OCI-LY7 (cell line): ENCODE measurements around the gene KNSTRN. TPM values are rescaled to one million over a fixed set of nuclear protein-coding genes. Genes with fewer than 3 reads are reported as not detected.

Source experiments
- BruUV-seq: library from RNA; stranded (reverse); fragments of 400-500 nt; replicated peaks from 2 replicates; lab custom pipeline; 2021; lab: Mats Ljungman, UMichigan
- CTCF ChIA-PET: fragments of 300-600 bp; sonication (Branson Sonifier 250); formaldehyde crosslinking; loops from one replicate; lab custom pipeline; 2022; ENCODE audit warnings: antibody characterized with exemption; ENCODE audit not compliant: unreplicated experiment; lab: Charles Lee
- POLR2A ChIA-PET: fragments of 300-600 bp; sonication (Branson Sonifier 250); formaldehyde crosslinking; loops from one replicate; lab custom pipeline; 2022; ENCODE audit warnings: antibody characterized with exemption; lab: Charles Lee
- DNase-seq: peaks from one replicate; pipeline ENCODE4 v3.0.0-alpha.2; 2015; ENCODE audit warnings: low spot score
- H2AFZ ChIP-seq: fragments of 200-600 bp; sonication (generic), shearing (Covaris generic); 2 replicates; pipeline ENCODE4 v1.6.1; 2014; ENCODE audit warnings: mild to moderate bottlenecking, antibody characterized with exemption, low read length, moderate library complexity
- H3K27ac ChIP-seq: fragments of 200-600 bp; sonication (generic); 2 replicates; pipeline ENCODE4 v1.5.1; 2014; ENCODE audit warnings: mixed run types, low read depth, mild to moderate bottlenecking, moderate library complexity, low read length, inconsistent platforms; ENCODE audit not compliant: poor library complexity, severe bottlenecking
- H3K36me3 ChIP-seq: fragments of 200-600 bp; sonication (generic); 2 replicates; pipeline ENCODE4 v1.6.1; 2014; ENCODE audit warnings: mild to moderate bottlenecking, antibody characterized with exemption, low read length, moderate library complexity, mixed read lengths; ENCODE audit not compliant: insufficient read depth
- H3K4me1 ChIP-seq: fragments of 200-600 bp; sonication (generic); 2 replicates; pipeline ENCODE4 v1.5.1; 2014; ENCODE audit warnings: mild to moderate bottlenecking, low read length; ENCODE audit not compliant: insufficient read depth, poor library complexity, severe bottlenecking
- H3K4me2 ChIP-seq: fragments of 200-600 bp; sonication (generic); 2 replicates; pipeline ENCODE4 v1.6.1; 2014; ENCODE audit warnings: mild to moderate bottlenecking, low read length
- H3K4me3 ChIP-seq: fragments of 200-600 bp; sonication (generic); 2 replicates; pipeline ENCODE4 v1.5.1; 2014; ENCODE audit warnings: mild to moderate bottlenecking, low read depth, low read length; ENCODE audit not compliant: poor library complexity, severe bottlenecking
- H3K79me2 ChIP-seq: fragments of 200-600 bp; sonication (generic); 2 replicates; pipeline ENCODE4 v1.6.1; 2016; ENCODE audit warnings: low read depth, mild to moderate bottlenecking, low read length, moderate library complexity, mixed read lengths; ENCODE audit not compliant: insufficient read depth
- H3K9me2 ChIP-seq: fragments of 200-600 bp; sonication (generic); 2 replicates; pipeline ENCODE4 v1.6.1; 2016; ENCODE audit warnings: mild to moderate bottlenecking, low read length, mixed read lengths; ENCODE audit not compliant: insufficient read depth
- H3K9me3 ChIP-seq: fragments of 200-600 bp; sonication (generic); 2 replicates; pipeline ENCODE4 v1.6.1; 2014; ENCODE audit warnings: mild to moderate bottlenecking, mixed run types, low read length, mixed read lengths
- H4K20me1 ChIP-seq: fragments of 200-600 bp; sonication (generic); 2 replicates; pipeline ENCODE4 v1.6.1; 2014; ENCODE audit warnings: mild to moderate bottlenecking, antibody characterized with exemption, low read length, moderate library complexity, mixed read lengths; ENCODE audit not compliant: insufficient read depth
- CTCF ChIP-seq: fragments of 200-600 bp; sonication (generic); conservative IDR thresholded peaks from 2 replicates; pipeline ENCODE4 v1.5.1; 2014; ENCODE audit warnings: mild to moderate bottlenecking, antibody characterized with exemption, low read length, moderate library complexity, mixed read lengths
- EZH2phosphoT487 ChIP-seq: fragments of 200-600 bp; sonication (generic); IDR thresholded peaks from 2 replicates; pipeline ENCODE4 v1.6.1; 2018; ENCODE audit warnings: low read depth, borderline replicate concordance, mild to moderate bottlenecking, mixed run types, antibody characterized with exemption, low read length, moderate library complexity, mixed read lengths
- intact Hi-C: fragments of 100-400 bp; cut with micrococcal nuclease; formaldehyde crosslinking; loops from one replicate; pipeline ENCODE4 v1.10.0; 2022; ENCODE audit not compliant: unreplicated experiment
- total RNA-seq, 2 experiments: library from RNA; depleted of rRNA in 1 of 2; stranded (reverse); fragments of >200 nt in 1 of 2; shearing (Covaris generic) in 1 of 2; gene quantifications; 2 replicates each; pipeline ENCODE4 v1.2.3, GENCODE V29; 2014 to 2022

The KNSTRN gene
- total RNA-seq, 2 experiments from 2014 or later = 89.6 to 106 TPM

- ChIA-PET CTCF (interaction anchor here (1.1 kb wide), 1 partner anchor 14 kb away, joined by 3 read pairs; no protein-coding TSS in a partner anchor), POLR2A (interaction anchor here (1.0 kb wide), 1 partner anchor 21 kb away, joined by 3 read pairs; no protein-coding TSS in a partner anchor)
These were observed 48.0 kb upstream of the KNSTRN start for GRCh38 chr15:40334541-40334940.

GRCh38 chr15:40334941-40335795, 47.4 kb upstream of the KNSTRN start:
- H4K20me1 ChIP-seq = no peaks in the 10 kb centered on the region
- H3K36me3 ChIP-seq = no peaks in the 10 kb centered on the region
- H3K79me2 ChIP-seq = no peaks in the 10 kb centered on the region
- H3K4me3 ChIP-seq = no peak overlapping the region
- intact Hi-C loops = no loop called here
- TF ChIP-seq EZH2phosphoT487 = no peak
- DNase-seq = no peak
- no peaks in the 10 kb centered on the region for H3K9me3 ChIP-seq
- CTCF ChIA-PET = no interaction called here
- peaks cover 13% of the 10 kb centered on the region for H3K4me1 ChIP-seq
- no peaks in the 10 kb centered on the region for H3K9me2 ChIP-seq
- POLR2A ChIA-PET = interaction anchor here (1.0 kb wide), 1 partner anchor 20 kb away, joined by 3 read pairs; no protein-coding TSS in a partner anchor
- no peak overlapping the region for H3K27ac ChIP-seq
- H2AFZ ChIP-seq = no peak overlapping the region
- no peak overlapping the region for H3K4me2 ChIP-seq
- BruUV-seq = no TSS peak

More at GRCh38 chr15:40334541-40334940, 48.0 kb upstream of the KNSTRN start:
- H3K4me3 ChIP-seq = no peak overlapping the region
- no peak overlapping the region for H2AFZ ChIP-seq
- no peaks in the 10 kb centered on the region for H3K9me2 ChIP-seq
- TF ChIP-seq CTCF (no peak), EZH2phosphoT487 (no peak)
- intact Hi-C loops = no loop called here
- no peaks in the 10 kb centered on the region for H3K9me3 ChIP-seq
- no peaks in the 10 kb centered on the region for H3K36me3 ChIP-seq
- H4K20me1 ChIP-seq = no peaks in the 10 kb centered on the region
- H3K27ac ChIP-seq = no peak overlapping the region
- no peaks in the 10 kb centered on the region for H3K79me2 ChIP-seq
- BruUV-seq = no TSS peak
- DNase-seq = no peak
- H3K4me2 ChIP-seq = no peak overlapping the region
- peaks cover 13% of the 10 kb centered on the region for H3K4me1 ChIP-seq

GRCh38 chr15:40335938-40336743, 46.4 kb upstream of the KNSTRN start:
- CTCF ChIA-PET = interaction anchor here (0.7 to 1.6 kb wide), 4 partner anchors 8 to 57 kb away, joined by 3 to 4 read pairs (median 4); partner anchors contain the start of gene INAFM2
- peaks cover 13% of the 10 kb centered on the region for H3K4me1 ChIP-seq
- no TSS peak for BruUV-seq

More at GRCh38 chr15:40335938-40336743, 46.4 kb upstream of the KNSTRN start:
- no peak for DNase-seq
- intact Hi-C loops = no loop called here
- H3K27ac ChIP-seq = no peak overlapping the region
- no peak overlapping the region; the same call in 1 of the 2 replicates for H3K4me2 ChIP-seq
- H2AFZ ChIP-seq = peak overlapping the region; percentile 43
- TF ChIP-seq CTCF = no peak
- no peak for TF ChIP-seq EZH2phosphoT487
- no peaks in the 10 kb centered on the region for H4K20me1 ChIP-seq
- no peaks in the 10 kb centered on the region for H3K79me2 ChIP-seq
- no peaks in the 10 kb centered on the region for H3K9me3 ChIP-seq
- POLR2A ChIA-PET = interaction anchor here (0.5 to 0.6 kb wide), 3 partner anchors 81 to 295 kb away, joined by 3 read pairs; no protein-coding TSS in a partner anchor
- no peaks in the 10 kb centered on the region for H3K36me3 ChIP-seq
- H3K9me2 ChIP-seq = no peaks in the 10 kb centered on the region
- H3K4me3 ChIP-seq = no peak overlapping the region
